ENCODE measurements around the gene BHLHE23. TPM values are rescaled to one million over a fixed set of nuclear protein-coding genes. Genes with fewer than 3 reads are reported as not detected.

Gene BHLHE23
- total RNA-seq, 3 donors from 2014 or later (not counting 1 experiment from before 2014, with no cell fraction given) = not detected

DNA sequence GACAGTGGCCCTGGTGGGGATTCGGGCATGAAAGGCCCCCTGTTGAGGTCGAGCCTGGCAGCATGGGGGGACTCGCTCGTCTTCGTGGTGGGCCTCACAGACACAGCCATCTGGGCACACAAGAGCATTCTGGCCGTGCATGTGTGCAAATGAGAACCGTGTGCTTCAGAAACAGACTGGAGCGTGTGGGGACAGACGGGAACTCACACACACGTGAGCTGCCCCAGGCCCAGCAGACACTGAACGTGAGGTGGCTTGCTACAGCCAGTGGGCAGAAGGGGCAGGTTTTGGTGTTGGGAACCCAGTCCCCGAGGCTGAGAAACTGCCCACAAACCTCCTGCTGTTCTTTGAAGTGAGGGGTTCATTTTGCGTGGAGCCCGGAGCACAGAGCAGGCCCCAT, 38.6 kb upstream of the BHLHE23 start:
- H3K4me1 Mint-ChIP-seq = no peaks in the 10 kb centered on the region

GRCh38 chr20:63044605-63045004, 37.8 kb upstream of the BHLHE23 start:
- Histone ChIP-seq H3K27me3 (ENCODE audit: control insufficient read depth, insufficient read depth, low read length) (peaks cover 5% of the 10 kb centered on the region), H3K27ac (ENCODE audit: low read length) (no peak overlapping the region), H3K4me1 (ENCODE audit: control insufficient read depth, insufficient read depth, low read length) (no peaks in the 10 kb centered on the region), H3K36me3 (ENCODE audit: control insufficient read depth, insufficient read depth, low read length) (no peaks in the 10 kb centered on the region), H3K9me3 (ENCODE audit: control insufficient read depth, insufficient read depth, low read length) (no peaks in the 10 kb centered on the region), H3K4me3 (ENCODE audit: low read length) (no peak overlapping the region)
- Mint-ChIP-seq H3K36me3 (no peaks in the 10 kb centered on the region), H3K9me3 (no peaks in the 10 kb centered on the region), H3K27me3 (ENCODE audit: low read depth in 2 of 2) (peaks cover 18 to 32% of the 10 kb centered on the region in 2 donors), H3K4me1 (no peaks in the 10 kb centered on the region), H3K27ac (no peak overlapping the region), H3K4me3 (no peak overlapping the region)
- 89% methylated on average over 16 of the region's 16 CpGs for WGBS (ENCODE audit: insufficient coverage)
- no peak for DNase-seq
- intact Hi-C loops (cut with micrococcal nuclease) = no loop called here
- ATAC-seq = no peak
- TF ChIP-seq, protein P1, sequence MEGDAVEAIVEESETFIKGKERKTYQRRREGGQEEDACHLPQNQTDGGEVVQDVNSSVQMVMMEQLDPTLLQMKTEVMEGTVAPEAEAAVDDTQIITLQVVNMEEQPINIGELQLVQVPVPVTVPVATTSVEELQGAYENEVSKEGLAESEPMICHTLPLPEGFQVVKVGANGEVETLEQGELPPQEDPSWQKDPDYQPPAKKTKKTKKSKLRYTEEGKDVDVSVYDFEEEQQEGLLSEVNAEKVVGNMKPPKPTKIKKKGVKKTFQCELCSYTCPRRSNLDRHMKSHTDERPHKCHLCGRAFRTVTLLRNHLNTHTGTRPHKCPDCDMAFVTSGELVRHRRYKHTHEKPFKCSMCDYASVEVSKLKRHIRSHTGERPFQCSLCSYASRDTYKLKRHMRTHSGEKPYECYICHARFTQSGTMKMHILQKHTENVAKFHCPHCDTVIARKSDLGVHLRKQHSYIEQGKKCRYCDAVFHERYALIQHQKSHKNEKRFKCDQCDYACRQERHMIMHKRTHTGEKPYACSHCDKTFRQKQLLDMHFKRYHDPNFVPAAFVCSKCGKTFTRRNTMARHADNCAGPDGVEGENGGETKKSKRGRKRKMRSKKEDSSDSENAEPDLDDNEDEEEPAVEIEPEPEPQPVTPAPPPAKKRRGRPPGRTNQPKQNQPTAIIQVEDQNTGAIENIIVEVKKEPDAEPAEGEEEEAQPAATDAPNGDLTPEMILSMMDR (IDR thresholded peaks at IDR 0.05) = no peak

More for the DNA sequence above, 38.6 kb upstream of the BHLHE23 start:
- Histone ChIP-seq H3K36me3 (ENCODE audit: control insufficient read depth, insufficient read depth, low read length) (no peaks in the 10 kb centered on the region), H3K4me1 (ENCODE audit: control insufficient read depth, insufficient read depth, low read length) (no peaks in the 10 kb centered on the region), H3K27me3 (ENCODE audit: control insufficient read depth, insufficient read depth, low read length) (peaks cover under 1% of the 10 kb centered on the region), H3K4me3 (ENCODE audit: low read length) (no peak overlapping the region), H3K9me3 (ENCODE audit: control insufficient read depth, insufficient read depth, low read length) (no peaks in the 10 kb centered on the region), H3K27ac (ENCODE audit: low read length) (no peak overlapping the region)
- no peak overlapping the region for H3K27ac Mint-ChIP-seq
- no peak for DNase-seq
- no peaks in the 10 kb centered on the region for H3K9me3 Mint-ChIP-seq
- H3K36me3 Mint-ChIP-seq = no peaks in the 10 kb centered on the region
- 84% methylated on average over 14 of the region's 14 CpGs for WGBS (ENCODE audit: insufficient coverage)
- H3K27me3 Mint-ChIP-seq (ENCODE audit: low read depth in 2 of 2) = peaks cover 14 to 24% of the 10 kb centered on the region in 2 donors
- intact Hi-C loops (cut with micrococcal nuclease) = no loop called here
- TF ChIP-seq, protein P1 (IDR thresholded peaks at IDR 0.05) = no peak
- no peak for ATAC-seq
- H3K4me3 Mint-ChIP-seq = no peak overlapping the region

- no peaks in the 10 kb centered on the region for H3K4me1 Mint-ChIP-seq
- intact Hi-C loops (cut with micrococcal nuclease) = no loop called here
- peaks cover 20 to 36% of the 10 kb centered on the region in 2 donors for H3K27me3 Mint-ChIP-seq (ENCODE audit: low read depth in 2 of 2)
- H3K36me3 Mint-ChIP-seq = no peaks in the 10 kb centered on the region
- TF ChIP-seq, protein P1 (IDR thresholded peaks at IDR 0.05) = no peak
- Histone ChIP-seq H3K4me3 (ENCODE audit: low read length) (no peak overlapping the region), H3K36me3 (ENCODE audit: control insufficient read depth, insufficient read depth, low read length) (no peaks in the 10 kb centered on the region), H3K9me3 (ENCODE audit: control insufficient read depth, insufficient read depth, low read length) (no peaks in the 10 kb centered on the region), H3K4me1 (ENCODE audit: control insufficient read depth, insufficient read depth, low read length) (no peaks in the 10 kb centered on the region), H3K27me3 (ENCODE audit: control insufficient read depth, insufficient read depth, low read length) (peaks cover 5% of the 10 kb centered on the region), H3K27ac (ENCODE audit: low read length) (no peak overlapping the region)
- H3K9me3 Mint-ChIP-seq = no peaks in the 10 kb centered on the region
- no peak overlapping the region for H3K4me3 Mint-ChIP-seq
- 89% methylated on average over 24 of the region's 25 CpGs for WGBS (ENCODE audit: insufficient coverage)
- ATAC-seq = no peak
- DNase-seq = no peak
- no peak overlapping the region for H3K27ac Mint-ChIP-seq
These were observed 37.4 kb upstream of the BHLHE23 start for GRCh38 chr20:63044204-63044600.

Data from natural killer cell (primary cell).